ENCODE measurements around the gene RAB19.

The RAB19 gene, protein sequence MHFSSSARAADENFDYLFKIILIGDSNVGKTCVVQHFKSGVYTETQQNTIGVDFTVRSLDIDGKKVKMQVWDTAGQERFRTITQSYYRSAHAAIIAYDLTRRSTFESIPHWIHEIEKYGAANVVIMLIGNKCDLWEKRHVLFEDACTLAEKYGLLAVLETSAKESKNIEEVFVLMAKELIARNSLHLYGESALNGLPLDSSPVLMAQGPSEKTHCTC

DNA sequence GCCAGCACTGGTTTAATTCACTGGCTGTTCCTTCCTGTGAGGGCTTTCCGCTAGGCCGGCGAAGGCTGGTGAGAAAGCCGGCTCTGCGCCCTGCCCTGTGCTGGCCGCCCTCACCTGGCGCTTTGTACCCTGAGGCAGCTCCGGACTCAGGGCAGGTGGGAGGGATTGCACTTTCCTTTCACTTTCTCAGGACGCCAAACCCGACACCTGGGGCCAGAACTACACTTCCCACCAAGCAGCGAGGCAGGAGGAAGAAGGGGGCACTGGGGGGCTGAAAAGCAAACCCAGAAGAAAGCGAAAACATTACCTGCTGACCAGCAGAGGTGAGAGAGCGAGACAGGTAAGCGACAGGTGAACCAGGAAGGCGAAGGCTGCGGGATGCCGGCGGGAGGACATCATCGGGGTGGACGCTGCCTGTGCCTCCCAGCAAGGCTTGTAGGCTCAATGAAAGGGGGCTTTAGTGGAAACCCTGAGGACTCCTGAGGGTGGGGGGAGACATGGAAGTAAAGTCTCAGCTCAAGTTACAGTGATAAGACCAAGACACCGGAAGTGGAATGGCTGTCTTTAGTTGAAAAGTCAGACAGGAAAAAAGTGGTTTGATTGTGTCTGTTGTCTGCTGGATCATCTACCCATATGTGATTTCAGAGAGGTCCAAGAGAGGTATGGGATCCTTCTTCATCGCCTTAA, at the start of gene RAB19:
Gene RAB19 (plus strand): TSS at position 181 of the 687 bp plus-strand sequence. CDS start 3,589 bp downstream, outside the sequence.
- DNase-seq = no peak

DNA sequence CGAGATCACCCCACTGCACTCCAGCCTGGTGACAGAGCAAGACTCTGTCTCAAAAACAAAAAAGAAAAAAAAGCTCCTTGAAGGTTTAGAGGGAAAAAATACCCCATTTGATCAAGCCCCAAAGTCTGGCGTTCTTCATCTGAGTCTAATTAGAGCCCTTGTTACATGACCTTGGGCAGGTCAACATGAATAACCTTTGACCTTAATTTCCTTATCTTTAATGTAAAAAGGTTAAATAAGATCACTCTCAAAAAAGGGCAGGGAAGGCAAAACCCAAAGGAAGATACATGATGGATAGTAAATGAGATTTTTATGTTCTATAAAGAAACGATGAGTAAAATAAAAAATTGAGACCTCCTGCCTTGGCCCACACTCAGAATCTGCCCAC, 45.8 kb upstream of the RAB19 start:
- no peak for DNase-seq

DNA sequence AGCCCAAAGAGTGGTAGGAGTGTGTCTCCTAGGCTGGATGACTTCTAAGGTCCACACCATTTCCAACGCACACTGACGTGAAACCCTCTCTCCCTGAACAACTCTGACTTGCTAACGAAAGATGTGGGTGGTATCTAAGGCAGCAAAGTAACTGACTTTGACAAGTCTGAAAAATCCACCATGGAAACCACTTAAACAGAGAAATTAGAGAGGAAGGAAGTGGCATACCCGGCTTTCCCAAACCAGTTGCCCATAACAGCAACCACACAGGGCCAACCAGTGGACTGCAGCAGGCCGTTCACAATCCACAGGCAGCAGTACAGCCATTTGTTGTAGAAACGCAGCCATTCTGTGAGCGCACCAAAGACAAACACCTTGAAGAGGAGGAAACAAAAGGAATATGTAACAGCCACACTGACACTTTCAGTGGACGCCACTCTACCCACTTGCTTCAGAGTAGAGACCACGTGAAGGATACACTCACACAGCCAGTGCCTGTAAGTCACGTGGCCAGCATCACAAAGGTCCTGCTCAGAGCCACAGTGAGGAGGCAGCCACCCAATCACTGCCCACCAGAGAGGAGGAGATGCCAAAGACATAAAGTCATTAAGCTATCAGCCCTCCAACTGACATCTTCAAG, 45.3 kb upstream of the RAB19 start:
- no peak for DNase-seq

DNA sequence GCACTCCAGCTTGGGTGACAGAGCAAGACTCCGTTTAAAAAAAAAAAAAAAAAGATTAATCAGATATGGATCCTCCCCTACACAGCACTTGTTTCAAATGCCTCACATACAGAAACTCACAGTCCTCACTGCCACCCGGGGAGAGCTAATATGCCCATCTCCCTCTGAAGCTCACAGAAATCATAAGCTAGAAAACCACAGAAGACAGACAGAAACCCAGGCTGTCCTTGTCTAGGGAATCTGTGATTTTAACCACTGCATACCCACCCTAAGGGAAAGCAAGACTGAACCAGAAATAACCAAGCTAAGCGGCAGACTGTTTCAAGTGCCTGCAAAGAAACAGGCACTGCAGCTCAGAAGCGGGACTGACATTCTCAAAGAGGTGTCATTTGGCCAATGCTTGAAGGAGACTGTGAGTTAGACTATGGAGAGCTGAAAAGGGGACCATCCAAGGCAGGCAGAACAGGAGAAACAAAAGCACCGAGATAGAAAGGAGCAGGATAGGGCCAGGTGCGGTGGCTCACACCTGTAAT, 43.1 kb upstream of the RAB19 start:
- no peak for DNase-seq

DNA sequence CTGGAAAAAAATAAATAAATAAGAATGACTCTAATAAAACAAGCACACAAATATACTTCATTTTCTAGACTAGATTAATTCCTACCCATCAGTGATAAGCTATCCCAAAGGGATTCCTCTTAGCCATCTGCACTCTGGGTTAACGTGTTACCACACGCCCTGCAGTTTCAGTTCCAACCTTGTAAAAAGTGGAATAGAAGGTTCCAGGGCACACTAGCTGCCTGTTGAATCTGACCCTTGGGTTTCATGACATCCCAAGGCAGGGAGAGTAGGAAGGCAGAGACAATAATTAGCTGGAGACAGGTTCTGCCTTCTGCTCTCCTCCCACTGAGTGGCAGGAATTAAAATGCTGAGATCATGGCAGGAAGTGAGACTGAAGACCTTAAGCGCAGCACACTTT, 39.0 kb upstream of the RAB19 start:
- peak; percentile 84 for DNase-seq

DNA sequence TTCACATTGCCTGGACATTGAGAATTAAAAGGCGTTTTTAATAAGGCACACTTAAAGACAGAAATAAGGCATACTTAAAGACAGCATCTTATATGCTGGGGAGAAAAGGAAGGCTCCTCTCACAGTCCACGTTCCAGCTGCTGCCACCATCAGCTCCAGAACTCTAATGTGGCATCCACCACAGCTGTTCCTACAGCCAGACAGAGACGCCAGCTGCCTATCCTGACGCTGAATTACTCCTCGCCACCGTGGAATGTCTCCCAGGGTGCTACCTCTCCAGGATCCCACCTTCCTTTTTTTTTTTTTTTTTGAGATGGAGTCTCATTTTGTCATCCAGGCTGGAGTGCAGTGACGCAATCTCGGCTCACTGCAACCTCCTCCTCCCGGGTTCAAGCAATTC, 36.3 kb upstream of the RAB19 start:
- peak; percentile 60 for DNase-seq

DNA sequence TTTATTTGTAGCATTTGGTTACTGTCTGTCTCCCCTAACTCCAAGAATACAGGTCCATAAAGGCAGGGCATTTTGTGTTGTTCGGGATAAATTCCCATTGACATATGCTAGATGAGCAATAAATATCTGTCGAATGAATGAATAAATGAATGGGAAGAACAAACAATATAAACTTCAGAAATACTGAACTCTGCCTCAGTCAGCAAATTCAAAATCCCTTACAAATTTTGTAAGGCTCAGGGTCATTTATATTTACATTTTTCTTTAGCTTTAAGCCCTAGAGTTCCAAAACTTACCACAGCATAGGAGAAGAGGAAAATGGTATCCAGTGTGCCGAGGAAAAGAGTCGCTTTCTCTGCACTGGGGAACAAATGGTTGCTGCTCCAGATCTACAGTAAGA, 34.6 kb upstream of the RAB19 start:
- no peak for DNase-seq

DNA sequence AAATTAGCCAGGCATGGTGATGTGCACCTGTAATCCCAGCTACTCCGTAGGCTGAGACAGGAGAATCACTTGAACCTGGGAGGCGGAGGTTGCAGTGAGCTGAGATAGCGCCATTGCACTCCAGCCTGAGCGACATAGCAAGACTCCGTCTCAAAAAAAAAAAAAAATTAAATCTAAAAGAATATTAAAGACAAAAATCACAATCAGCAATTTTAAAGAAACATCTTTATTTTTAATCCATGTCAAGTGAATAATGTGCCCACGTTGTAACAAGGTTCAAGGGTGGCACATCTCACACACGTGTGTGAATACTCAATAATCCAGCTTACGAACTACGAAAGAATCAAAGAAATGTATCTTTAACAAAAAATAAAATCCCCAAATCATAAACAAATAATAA, 28.5 kb upstream of the RAB19 start:
- DNase-seq = no peak

DNA sequence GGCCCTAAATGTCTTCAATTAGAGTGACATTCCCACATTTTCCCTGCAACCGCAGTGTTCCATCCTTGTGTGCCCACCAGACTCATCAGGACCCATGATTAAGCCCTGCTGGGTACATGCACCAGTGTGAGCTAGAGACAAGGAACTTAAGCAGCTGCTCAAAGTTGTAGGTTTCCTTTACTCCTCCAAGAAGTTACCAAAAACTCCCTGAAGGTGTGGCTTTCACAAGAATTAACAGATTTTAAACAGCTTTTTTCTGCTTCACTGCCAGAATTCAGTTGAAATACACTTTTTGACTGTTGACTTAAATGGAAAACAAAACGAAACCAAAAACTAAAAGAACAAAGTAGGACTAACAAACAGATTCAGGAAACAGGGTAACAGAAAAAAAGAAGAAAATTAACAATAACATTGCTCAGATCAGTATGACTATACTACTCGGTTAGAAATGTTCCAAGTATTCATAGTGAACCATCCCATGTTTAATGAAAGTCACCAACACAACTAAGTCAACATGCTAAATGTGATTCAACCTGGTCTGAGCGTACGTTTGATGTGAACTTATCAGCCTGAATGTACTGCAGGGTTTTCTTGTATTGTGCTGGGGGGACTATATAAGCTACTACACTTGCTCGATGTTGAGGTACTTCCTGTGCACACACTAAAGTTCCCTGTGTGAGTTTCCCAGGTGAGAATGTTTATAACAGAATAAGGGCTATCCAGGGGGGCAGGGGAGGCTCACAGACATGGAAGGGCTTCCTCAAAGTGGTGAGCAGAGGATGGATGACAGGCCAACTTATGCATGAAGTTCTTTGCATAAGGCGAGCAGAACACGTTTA, 27.7 kb upstream of the RAB19 start:
- no peak for DNase-seq

DNA sequence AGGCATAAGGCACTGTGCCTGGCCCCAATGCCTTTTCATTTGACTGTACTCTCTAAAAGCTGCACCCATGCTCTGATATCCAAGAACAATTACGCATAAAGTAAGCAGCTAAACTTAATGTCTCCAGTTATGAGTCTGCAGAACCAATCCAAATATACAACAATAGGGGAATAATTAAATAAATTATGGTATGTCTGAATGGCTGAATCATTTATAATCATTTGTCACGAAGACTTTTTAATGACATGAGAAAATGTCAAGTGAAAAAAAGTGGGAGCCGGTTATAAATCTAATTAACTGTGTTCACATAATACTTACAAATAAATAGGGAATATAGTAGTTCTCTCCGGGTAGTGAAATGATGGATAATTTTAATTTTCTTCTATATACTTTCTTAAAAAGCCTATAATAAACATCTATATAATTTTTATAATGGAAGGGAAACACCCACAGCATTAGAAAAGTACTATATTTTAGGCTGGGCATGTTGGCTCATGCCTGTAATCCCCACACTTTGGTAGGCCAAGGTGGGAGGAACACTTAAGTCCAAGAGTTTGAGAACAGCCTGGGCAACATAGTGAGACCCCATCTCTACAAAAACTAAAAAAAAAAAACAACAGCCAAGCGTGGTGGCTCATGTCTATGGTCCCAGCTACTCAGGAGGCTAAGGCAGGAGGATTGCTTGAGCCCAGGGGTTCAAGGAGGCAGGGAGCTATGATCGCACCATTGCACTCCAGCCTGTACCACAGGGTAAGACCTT, 19.7 kb upstream of the RAB19 start:
- DNase-seq = no peak

DNA sequence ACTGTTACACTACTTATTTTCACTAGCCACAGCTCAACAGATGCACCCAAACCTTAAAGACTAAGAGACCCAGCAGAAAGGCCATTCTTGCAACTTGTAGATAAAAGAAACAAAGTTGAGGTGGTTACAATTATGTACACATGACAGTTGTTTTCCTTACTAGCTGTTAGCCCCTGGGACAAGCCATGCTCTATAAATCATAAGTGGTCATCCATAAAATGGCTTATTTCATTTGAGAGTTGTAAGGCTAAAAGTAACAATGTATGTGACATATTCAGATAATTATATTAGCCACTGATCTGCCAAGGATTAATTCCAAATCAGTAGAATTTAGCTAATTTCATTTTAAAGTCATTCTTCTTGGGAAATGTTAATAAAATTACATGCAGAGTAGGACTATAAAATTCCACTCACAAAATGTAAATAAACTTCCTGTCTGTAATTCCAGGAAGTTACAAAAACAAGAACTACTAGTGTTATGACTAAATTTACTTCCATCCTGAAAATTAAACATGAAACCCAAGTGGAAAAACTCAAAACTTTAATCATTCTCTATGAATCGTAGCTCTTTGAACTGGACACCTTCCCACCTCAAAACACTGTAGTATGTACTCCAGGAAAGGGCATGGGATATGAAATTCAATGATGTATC, 18.8 kb upstream of the RAB19 start:
- DNase-seq = no peak

DNA sequence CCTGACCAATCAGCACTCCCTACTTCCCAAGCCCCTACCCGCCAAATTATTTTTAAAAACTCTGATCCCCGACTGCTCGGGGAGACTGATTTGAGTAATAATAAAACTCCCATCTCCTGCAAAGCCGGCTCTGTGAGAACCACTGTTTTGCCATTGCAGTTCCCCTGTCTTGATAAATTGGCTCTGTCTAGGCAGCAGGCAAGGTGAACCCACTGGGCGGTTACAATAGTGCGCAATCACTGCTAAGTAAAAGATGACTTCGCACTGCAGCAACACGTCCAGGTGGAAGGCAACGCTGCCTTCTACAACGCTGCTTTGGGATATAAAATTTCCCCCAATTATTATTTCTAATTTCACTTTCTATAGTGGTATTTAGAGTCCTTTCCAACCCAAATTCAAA, 14.4 kb upstream of the RAB19 start:
- DNase-seq = no peak

DNA sequence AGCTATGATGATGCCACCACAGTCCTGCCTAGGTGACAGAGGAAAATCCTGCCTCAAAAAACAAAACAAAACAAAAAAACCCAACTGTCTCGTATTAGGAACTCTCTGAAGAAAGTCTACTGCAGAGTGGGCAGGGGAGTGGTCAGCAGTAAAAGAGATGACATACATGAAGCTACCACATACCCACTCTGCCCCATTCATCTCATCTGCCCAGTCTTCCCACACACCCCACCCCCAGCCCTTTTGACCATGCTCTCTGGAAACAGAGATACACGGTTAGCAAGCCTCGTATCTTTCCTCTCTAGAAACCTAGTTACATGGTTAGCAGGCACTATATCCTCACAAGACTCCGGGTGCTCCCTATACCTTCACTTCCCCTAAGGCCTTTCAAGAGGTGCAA, 13.8 kb upstream of the RAB19 start:
- no peak for DNase-seq

DNA sequence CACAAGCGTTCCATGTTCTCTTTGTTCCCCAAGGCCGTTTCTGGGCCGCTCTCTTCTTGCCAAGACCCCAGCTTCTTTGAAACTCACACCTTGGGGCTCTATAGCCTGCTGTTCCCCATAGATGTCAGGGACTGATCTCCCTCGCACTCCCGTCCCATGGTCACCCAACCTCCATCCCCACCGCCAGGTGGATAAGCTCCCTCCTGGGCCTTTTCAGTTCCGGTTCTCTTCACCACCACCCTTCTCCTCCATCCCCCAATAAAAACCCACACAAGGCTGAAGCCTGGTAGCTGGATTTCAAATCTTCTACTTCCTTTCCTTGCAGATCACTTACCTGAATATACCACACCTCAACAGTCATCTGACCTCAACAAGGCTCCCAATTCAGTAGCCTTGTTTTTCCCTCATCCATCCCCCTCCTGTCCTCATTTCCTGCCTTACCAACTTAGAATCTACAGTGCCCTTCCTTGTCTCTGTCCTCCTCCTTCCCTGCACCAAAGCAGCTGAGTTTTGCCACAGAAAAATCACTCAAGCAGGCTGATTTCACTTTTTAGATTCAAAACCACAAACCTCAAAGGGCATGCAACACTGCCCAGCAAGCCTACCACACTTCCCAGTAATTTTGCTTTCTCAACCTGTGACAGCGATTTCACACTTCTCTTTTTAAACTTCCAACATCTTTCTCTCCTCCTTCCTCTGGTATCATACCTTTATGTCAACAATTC, 13.2 kb upstream of the RAB19 start:
- no peak for DNase-seq

DNA sequence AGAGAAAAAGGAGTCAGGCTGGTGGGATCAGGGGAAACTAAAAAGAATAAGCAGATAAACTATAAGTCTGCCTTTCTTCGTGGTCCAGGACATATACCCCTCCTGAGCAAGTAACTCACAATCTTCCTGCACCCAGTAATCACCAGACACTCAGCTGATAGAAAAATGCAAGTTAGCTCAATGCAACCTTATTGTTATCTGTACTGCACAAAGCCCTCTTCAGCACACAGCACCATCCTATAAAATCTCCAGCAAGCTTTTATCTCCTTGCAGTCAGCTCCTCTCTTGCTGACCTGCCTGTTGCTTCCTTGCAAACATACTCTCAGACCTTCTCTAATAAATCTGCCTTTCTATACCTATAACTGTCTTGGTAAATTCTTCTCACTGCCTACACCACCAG, 12.2 kb upstream of the RAB19 start:
- no peak for DNase-seq

DNA sequence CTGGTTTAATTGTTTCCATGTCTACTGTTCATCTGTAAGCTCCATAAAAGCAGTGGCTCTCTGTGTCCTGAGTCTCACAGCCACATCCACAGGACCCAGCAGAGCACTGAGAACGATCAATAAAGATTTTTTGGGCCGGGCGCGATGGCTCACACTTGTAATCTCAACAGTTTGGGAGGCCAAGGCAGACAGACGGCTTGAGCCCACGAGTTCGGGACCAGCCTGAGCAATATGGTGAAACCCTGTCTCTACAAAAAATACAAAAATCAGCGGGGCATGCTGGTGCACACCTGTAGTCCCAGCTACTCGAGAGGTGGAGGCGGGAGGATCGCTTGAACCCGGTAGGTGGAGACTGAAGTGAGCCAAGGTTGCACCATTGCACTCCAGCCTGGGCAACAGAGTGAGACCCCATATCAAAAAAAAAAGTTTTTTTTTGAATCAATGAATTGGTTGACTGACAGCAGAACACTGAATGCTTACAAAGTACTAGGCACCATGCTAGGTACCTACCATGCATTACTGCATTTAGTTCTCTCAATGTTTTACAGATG, 10.0 kb upstream of the RAB19 start:
- DNase-seq = no peak

DNA sequence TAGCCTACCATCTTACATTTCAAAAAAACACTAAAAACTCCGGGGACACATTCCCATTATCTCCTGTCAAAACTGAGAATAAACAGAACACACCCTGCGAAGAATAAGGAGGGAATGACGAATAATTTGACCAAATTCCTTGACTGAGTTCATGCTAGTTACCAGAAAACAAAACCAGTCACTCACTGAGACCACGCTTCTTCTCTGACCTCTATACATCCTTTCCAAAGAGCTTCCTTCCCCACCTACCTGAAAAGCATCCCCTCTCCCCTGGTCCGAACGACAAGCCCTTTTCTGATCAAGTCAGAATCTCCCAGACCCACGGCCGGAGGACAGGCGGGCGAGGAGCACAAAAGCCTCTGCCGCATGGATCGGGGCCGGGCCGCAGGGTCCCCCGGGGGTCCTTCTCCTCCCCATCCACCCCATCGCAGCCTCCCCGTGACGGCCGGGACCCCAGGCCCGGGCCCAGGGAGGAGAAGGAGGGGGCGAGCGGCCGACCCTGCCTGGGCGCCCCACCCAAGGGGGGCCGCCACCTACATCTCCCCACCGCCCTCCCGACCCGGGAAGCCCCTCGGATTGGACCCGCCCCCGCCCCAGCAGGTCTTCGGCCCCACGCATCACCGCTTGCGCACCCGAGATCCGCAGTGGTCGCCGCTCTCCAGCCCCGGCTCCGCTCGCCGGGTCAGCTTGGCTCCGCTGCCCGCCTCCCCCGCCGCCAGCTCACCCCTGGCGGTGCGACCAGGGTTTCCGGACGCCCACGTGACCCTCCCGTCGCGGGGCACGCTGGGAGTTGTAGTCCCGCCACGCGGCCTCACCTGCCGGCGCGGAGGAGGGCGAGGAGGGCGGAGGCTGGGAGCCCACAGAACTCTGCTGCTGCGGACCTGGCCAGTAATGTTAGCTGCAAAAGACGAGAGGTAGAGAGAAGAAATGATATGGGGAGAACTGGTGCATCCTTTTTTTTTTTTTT, 5.8 kb upstream of the RAB19 start, which contains the start of gene SLC37A3:
Gene SLC37A3 (minus strand): TSS at position 747 of the 967 bp plus-strand sequence. CDS start 16,004 bp downstream, outside the sequence.
- DNase-seq = peak; percentile 79

DNA sequence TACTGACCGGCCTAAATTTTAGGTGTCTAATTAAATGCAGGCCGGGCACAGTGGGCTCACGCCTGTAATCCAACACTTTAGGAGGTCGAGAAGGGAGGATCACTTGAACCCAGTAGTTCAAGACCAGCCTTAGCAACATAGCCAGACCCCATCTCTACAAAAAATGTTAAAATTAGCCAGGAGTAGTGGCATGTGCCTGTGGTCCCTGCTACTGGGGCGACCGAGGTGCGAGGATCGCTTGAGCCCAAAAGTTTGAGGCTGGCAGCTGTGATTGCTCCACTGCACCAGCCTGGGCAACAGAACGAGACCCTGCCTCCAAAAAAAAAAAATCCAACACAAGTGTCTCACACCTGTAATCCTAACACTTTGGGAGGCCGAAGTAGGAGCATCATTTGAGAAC, 5.0 kb upstream of the RAB19 start:
- no peak for DNase-seq

DNA sequence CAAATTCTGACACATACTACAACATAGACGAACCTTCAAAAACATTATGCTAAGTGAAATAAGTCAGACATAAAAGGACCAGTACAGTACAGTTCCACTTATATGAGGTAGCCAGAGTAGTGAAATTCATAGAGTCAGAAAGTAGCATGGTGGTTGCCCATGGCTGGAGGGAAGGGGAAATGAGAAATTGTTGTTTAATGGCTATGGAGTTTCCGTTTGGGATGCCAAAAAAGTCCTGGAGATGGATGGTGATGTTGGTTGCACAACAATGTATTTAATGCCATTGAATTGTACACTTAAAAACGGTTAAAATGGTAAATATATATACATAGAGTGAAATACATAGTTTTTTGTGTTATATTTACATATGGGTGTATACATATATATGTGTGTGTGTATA, 3.5 kb upstream of the RAB19 start:
- DNase-seq = no peak
